Gastrocnemius medialis (tissue), 4 donors: ENCODE data around the gene RAD51B.

Experiments used
- POLR2A ChIP-seq, 2 donors: fragments of 450-650 bp; IDR thresholded peaks; one replicate each; pipeline ENCODE4 v1.6.1; 2017; ENCODE audit warnings: antibody characterized with exemption in 2 of 2, mild to moderate bottlenecking in 2 of 2, moderate library complexity in 2 of 2
- TF ChIP-seq, protein P1 (sequence below), 5 experiments: fragments of 450-650 bp in 3 of 5; fragments of 200-600 bp in 2 of 5; sonication (generic) in 2 of 5; IDR thresholded peaks in 4 of 5; conservative IDR thresholded peaks in 1 of 5; 1 replicate in 4 of 5; 2 replicates in 1 of 5; pipeline ENCODE4 v1.5.1; 2016 to 2019; ENCODE audit warnings: antibody characterized with exemption in 5 of 5, mild to moderate bottlenecking in 3 of 5, moderate library complexity in 3 of 5

- TF ChIP-seq, protein P1, sequence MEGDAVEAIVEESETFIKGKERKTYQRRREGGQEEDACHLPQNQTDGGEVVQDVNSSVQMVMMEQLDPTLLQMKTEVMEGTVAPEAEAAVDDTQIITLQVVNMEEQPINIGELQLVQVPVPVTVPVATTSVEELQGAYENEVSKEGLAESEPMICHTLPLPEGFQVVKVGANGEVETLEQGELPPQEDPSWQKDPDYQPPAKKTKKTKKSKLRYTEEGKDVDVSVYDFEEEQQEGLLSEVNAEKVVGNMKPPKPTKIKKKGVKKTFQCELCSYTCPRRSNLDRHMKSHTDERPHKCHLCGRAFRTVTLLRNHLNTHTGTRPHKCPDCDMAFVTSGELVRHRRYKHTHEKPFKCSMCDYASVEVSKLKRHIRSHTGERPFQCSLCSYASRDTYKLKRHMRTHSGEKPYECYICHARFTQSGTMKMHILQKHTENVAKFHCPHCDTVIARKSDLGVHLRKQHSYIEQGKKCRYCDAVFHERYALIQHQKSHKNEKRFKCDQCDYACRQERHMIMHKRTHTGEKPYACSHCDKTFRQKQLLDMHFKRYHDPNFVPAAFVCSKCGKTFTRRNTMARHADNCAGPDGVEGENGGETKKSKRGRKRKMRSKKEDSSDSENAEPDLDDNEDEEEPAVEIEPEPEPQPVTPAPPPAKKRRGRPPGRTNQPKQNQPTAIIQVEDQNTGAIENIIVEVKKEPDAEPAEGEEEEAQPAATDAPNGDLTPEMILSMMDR (IDR thresholded peaks at IDR 0.05 in 4 of 5, conservative IDR thresholded peaks at IDR 0.05 in 1 of 5), result no peak
- TF ChIP-seq POLR2A (IDR thresholded peaks at IDR 0.05), result no peak
Measured at GRCh38 chr14:68518761-68519670, 699.4 kb downstream of the RAD51B start.
